ENCODE data around the gene ANO4. TPM values are rescaled to one million over a fixed set of nuclear protein-coding genes. Genes with fewer than 3 reads are reported as not detected.

The ANO4 gene
- total RNA-seq, 1 donor from 2014 or later: not detected

DNA sequence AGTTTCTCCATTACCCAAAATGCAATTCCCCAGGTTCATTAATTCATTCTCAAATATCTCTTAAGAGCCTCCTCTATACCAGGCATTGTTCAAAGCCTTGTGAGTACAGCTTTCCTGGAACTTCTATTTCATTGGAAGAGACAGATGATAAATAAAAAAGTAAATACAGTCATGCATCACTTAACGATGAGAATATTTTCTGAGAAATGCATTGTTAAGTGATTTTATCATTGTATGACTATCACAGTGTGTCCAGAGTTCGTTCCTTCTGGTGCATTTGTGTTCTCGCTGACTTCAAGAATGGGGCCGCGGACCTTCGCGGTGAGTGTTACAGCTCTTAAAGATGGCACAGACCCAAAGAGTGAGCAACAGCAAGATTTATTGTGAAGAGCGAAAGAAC, 66.0 kb downstream of the ANO4 start:
- Mint-ChIP-seq H3K4me1 (ENCODE audit: low read depth) (no peaks in the 10 kb centered on the region), H3K27ac (no peak overlapping the region), H3K36me3 (ENCODE audit: low read depth) (no peaks in the 10 kb centered on the region), H3K27me3 (ENCODE audit: insufficient read depth) (no peaks in the 10 kb centered on the region), H3K9me3 (no peaks in the 10 kb centered on the region), H3K4me3 (no peak overlapping the region)
- intact Hi-C loops (cut with micrococcal nuclease): no loop called here
- DNase-seq (ENCODE audit: low spot score): no peak

DNA sequence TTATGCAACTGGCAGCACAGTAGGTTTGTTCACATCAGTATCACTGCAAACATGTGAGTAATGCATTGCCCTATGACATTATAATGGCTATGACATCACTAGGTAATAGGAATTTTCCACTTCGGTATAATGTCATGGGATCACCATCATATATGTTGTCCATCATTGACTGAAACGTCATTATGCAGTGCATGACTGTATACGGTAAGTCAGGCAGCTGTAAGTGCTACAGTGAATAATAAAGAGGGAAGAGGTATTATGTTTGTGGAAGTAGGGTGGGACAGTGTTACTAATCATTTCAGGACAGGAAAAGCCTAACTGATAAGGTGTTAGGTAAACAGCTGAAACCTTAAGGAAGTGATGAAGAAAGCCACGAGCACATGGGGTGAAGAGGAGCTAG, 68.1 kb downstream of the ANO4 start:
- H3K9me3 Mint-ChIP-seq: no peaks in the 10 kb centered on the region
- no peak for DNase-seq (ENCODE audit: low spot score)
- H3K4me3 Mint-ChIP-seq: no peak overlapping the region
- H3K36me3 Mint-ChIP-seq (ENCODE audit: low read depth): no peaks in the 10 kb centered on the region
- H3K27me3 Mint-ChIP-seq (ENCODE audit: insufficient read depth): no peaks in the 10 kb centered on the region
- H3K4me1 Mint-ChIP-seq (ENCODE audit: low read depth): no peaks in the 10 kb centered on the region
- intact Hi-C loops (cut with micrococcal nuclease): no loop called here
- H3K27ac Mint-ChIP-seq: no peak overlapping the region

DNA sequence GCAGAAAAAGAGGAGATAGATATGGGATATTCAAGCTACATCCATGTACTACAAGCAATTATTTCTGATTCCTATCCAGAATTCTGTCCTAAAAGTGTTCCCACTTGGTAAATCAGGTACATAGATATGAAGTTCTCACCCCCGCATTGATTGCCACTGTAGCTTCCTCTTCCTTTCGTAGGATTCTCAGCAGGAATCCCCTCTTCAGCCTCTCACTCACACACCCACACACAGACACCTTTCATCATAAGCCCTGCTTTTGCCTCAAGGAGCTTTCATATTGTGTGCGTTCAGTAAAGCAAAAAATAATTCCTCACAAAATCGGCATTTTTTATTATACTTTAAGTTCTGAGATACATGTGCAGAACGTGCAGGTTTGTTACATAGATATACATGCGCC, 69.8 kb downstream of the ANO4 start:
- no peaks in the 10 kb centered on the region for H3K36me3 Mint-ChIP-seq (ENCODE audit: low read depth)
- no peak for DNase-seq (ENCODE audit: low spot score)
- H3K4me1 Mint-ChIP-seq (ENCODE audit: low read depth): no peaks in the 10 kb centered on the region
- H3K27me3 Mint-ChIP-seq (ENCODE audit: insufficient read depth): no peaks in the 10 kb centered on the region
- intact Hi-C loops (cut with micrococcal nuclease): no loop called here
- H3K9me3 Mint-ChIP-seq: no peaks in the 10 kb centered on the region
- H3K27ac Mint-ChIP-seq: no peak overlapping the region
- H3K4me3 Mint-ChIP-seq: no peak overlapping the region

DNA sequence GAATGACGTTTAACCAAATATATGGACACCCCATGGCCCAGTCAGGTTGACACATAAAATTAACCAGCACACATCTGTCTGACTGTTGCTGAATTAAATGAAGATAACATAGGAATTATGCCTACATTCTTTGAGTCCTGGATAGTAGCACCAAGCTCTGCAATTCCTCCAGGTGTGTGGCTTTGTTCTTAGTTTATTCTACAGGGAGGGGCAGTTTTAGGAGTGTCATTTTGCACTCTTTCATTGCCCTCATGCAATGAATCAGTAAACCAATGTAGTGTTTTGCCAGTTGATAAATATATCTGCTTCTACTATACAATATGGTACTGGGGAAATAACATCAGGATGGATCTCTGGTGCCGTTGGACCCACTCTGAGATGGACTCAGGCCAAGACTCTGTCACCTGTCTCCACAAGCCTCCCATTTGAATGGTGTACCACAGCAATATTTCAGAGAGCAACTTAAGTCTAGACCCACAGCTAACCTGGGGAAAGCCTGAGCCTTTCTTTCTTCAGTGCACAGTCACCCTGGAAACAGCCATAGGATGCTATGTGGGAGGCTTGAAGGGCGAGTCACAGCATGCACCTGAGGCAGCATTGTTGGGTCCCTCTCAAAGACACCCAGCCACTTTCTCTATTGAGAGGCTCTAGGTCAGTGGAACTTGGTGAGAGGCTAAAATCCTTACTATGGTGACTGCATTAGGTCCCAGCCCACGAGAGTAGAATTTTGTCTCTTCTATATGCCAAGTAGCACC, 73.2 kb downstream of the ANO4 start:
- Mint-ChIP-seq H3K27me3 (ENCODE audit: insufficient read depth) (no peaks in the 10 kb centered on the region), H3K36me3 (ENCODE audit: low read depth) (no peaks in the 10 kb centered on the region), H3K27ac (no peak overlapping the region), H3K4me3 (no peak overlapping the region), H3K9me3 (no peaks in the 10 kb centered on the region), H3K4me1 (ENCODE audit: low read depth) (no peaks in the 10 kb centered on the region)
- DNase-seq (ENCODE audit: low spot score): no peak
- intact Hi-C loops (cut with micrococcal nuclease): no loop called here

DNA sequence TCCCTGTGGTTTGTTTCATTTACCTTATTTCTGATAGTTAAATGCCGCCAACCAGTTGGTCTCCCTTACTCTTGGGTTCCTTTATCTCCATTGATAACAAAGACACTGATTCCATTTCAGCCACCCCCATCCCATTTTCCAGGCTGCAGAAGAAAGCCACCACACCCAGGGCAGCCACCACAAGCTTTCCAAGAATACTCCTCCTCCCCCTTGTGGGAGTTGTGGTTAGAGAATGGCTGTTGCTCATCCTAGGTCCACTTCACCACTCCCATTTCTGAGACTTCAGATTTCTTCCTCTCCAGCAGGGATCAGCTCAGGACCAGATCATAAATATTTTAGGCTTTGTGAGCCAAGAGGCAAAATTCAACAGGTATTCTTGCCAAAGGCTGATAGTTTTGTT, 73.9 kb downstream of the ANO4 start:
- H3K4me3 Mint-ChIP-seq: no peak overlapping the region
- intact Hi-C loops (cut with micrococcal nuclease): no loop called here

GRCh38 chr12:100871195-100871734, 76.7 kb downstream of the ANO4 start:
- peaks cover 3% of the 10 kb centered on the region for H3K9me3 Mint-ChIP-seq
- no peak overlapping the region for H3K27ac Mint-ChIP-seq
- intact Hi-C loops (cut with micrococcal nuclease): no loop called here
- H3K27me3 Mint-ChIP-seq (ENCODE audit: insufficient read depth): no peaks in the 10 kb centered on the region
- no peak overlapping the region for H3K4me3 Mint-ChIP-seq
- no peak for DNase-seq (ENCODE audit: low spot score)
- no peaks in the 10 kb centered on the region for H3K4me1 Mint-ChIP-seq (ENCODE audit: low read depth)
- no peaks in the 10 kb centered on the region for H3K36me3 Mint-ChIP-seq (ENCODE audit: low read depth)

More for the DNA sequence above, 73.9 kb downstream of the ANO4 start:
- Mint-ChIP-seq H3K36me3 (ENCODE audit: low read depth) (no peaks in the 10 kb centered on the region), H3K27ac (no peak overlapping the region), H3K4me1 (ENCODE audit: low read depth) (no peaks in the 10 kb centered on the region), H3K9me3 (no peaks in the 10 kb centered on the region), H3K27me3 (ENCODE audit: insufficient read depth) (no peaks in the 10 kb centered on the region)
- no peak for DNase-seq (ENCODE audit: low spot score)

DNA sequence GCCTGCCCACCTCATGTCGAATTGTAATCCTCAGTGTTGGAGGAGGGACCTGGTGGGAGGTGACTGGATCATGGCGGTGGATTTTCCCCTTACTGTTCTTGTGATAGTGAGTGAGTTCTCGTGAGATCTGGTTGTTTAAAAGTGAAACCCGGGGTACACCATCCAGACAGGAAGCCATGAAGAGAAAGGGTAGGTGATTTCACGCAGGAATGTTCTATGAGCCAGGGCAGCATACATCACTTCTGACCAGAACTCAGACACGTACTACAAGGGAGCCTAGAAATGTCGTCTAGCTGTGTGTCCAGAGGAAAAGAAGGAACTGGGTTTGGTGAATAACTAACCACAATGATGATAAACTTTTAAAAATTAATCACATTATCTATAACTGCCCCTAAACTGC, 80.6 kb downstream of the ANO4 start:
- Mint-ChIP-seq H3K4me3 (no peak overlapping the region), H3K36me3 (ENCODE audit: low read depth) (no peaks in the 10 kb centered on the region), H3K4me1 (ENCODE audit: low read depth) (no peaks in the 10 kb centered on the region), H3K9me3 (peaks cover 3% of the 10 kb centered on the region), H3K27me3 (ENCODE audit: insufficient read depth) (peaks cover 3% of the 10 kb centered on the region), H3K27ac (no peak overlapping the region)
- DNase-seq (ENCODE audit: low spot score): no peak
- intact Hi-C loops (cut with micrococcal nuclease): no loop called here

DNA sequence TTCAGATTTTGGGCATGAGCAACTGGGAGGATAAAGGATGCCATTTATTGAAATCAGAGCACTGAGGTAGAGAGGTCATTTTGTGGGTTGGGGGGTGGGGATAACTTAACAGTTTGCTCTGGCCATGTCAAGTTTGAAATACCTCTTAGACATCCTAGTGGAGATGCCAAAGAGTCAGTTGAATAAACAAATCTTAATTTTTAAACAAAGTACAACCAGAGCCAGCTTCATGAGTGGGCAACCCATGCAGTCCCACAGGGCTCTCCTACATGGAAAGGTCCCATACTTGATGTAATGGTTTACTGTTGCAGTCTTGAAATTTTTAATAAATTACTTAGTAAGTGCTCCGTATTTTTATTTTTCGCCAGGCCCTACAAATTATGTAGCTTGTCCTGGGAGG, 81.2 kb downstream of the ANO4 start:
- Mint-ChIP-seq H3K9me3 (peaks cover 3% of the 10 kb centered on the region), H3K27ac (no peak overlapping the region), H3K27me3 (ENCODE audit: insufficient read depth) (peaks cover 3% of the 10 kb centered on the region), H3K36me3 (ENCODE audit: low read depth) (no peaks in the 10 kb centered on the region), H3K4me1 (ENCODE audit: low read depth) (no peaks in the 10 kb centered on the region), H3K4me3 (no peak overlapping the region)
- intact Hi-C loops (cut with micrococcal nuclease): no loop called here
- no peak for DNase-seq (ENCODE audit: low spot score)

- H3K4me1 Mint-ChIP-seq (ENCODE audit: low read depth): no peaks in the 10 kb centered on the region
- no peak overlapping the region for H3K27ac Mint-ChIP-seq
- H3K36me3 Mint-ChIP-seq (ENCODE audit: low read depth): no peaks in the 10 kb centered on the region
- peaks cover 3% of the 10 kb centered on the region for H3K9me3 Mint-ChIP-seq
- H3K4me3 Mint-ChIP-seq: no peak overlapping the region
- peaks cover 3% of the 10 kb centered on the region for H3K27me3 Mint-ChIP-seq (ENCODE audit: insufficient read depth)
- DNase-seq (ENCODE audit: low spot score): no peak
- intact Hi-C loops (cut with micrococcal nuclease): no loop called here
Observed at GRCh38 chr12:100877776-100878175, 83.2 kb downstream of the ANO4 start.

DNA sequence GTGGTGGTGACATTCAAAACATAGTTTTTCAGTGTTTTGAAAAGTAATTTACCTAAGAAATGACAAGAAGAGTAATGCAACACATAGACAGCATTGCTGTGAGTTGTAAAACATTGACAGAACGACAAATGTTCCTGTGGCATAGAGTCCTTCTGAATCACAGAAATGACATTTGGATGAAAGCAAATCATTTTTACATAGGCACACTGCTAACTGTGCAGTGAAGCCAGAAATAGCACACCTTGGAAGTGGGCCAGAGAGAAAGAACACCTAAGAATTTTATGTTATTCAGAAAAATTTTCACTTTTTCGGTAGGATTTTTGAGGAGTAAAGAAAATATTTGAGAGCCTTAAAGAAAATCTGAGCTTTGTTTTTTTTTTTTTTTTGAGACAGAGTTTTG, 100.6 kb downstream of the ANO4 start:
- no peaks in the 10 kb centered on the region for H3K9me3 Mint-ChIP-seq
- no peak for DNase-seq (ENCODE audit: low spot score)
- intact Hi-C loops (cut with micrococcal nuclease): no loop called here
- H3K27me3 Mint-ChIP-seq (ENCODE audit: insufficient read depth): no peaks in the 10 kb centered on the region
- H3K27ac Mint-ChIP-seq: no peak overlapping the region
- no peaks in the 10 kb centered on the region for H3K4me1 Mint-ChIP-seq (ENCODE audit: low read depth)
- H3K36me3 Mint-ChIP-seq (ENCODE audit: low read depth): no peaks in the 10 kb centered on the region
- H3K4me3 Mint-ChIP-seq: no peak overlapping the region

- no peaks in the 10 kb centered on the region for H3K4me1 Mint-ChIP-seq (ENCODE audit: low read depth)
Observed at GRCh38 chr12:100896192-100896591, 101.6 kb downstream of the ANO4 start.

DNA sequence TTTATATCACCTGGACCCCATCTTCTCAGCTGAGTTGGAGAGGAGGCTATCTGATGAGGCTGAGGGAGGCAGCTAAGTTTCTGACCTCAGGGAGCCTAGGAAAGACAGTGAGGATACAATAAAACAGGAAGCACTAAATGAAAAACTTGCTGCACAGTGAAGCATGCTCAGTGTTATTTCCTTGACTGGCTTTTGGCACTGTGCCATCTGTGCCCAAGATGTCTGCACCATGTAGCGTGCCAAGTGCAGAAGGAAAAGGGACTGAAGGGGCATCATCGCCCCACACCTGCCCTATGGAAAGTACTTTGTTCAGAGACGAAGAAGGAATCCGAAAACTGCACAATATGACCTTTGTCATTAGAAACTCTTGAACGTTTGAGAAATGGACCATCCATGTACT, 102.7 kb downstream of the ANO4 start:
- intact Hi-C loops (cut with micrococcal nuclease): no loop called here
- Mint-ChIP-seq H3K4me3 (no peak overlapping the region), H3K4me1 (ENCODE audit: low read depth) (no peaks in the 10 kb centered on the region), H3K36me3 (ENCODE audit: low read depth) (no peaks in the 10 kb centered on the region), H3K9me3 (no peaks in the 10 kb centered on the region), H3K27me3 (ENCODE audit: insufficient read depth) (no peaks in the 10 kb centered on the region), H3K27ac (no peak overlapping the region)
- no peak for DNase-seq (ENCODE audit: low spot score)

More at GRCh38 chr12:100896192-100896591, 101.6 kb downstream of the ANO4 start:
- Mint-ChIP-seq H3K27ac (no peak overlapping the region), H3K9me3 (no peaks in the 10 kb centered on the region), H3K27me3 (ENCODE audit: insufficient read depth) (no peaks in the 10 kb centered on the region), H3K4me3 (no peak overlapping the region), H3K36me3 (ENCODE audit: low read depth) (no peaks in the 10 kb centered on the region)
- DNase-seq (ENCODE audit: low spot score): no peak
- intact Hi-C loops (cut with micrococcal nuclease): no loop called here

DNA sequence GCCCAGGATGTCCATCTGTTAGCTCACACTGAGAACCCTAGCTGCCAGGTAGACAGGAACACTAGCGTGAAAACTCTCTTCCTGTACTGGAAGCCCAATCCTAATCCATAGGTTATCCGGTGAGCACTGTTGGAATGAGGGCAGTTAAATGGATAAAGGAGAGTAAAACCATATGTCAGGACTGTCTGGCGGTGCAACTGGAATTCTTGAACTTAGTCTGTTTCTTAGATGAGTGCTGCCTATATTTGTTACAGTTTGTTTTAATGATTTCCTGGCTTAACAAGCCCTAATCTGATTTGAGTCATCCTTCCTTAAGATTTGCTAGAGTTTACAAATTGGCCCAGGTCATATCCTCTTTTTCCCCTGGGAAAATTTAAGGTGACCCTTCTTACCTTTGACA, 104.7 kb downstream of the ANO4 start:
- intact Hi-C loops (cut with micrococcal nuclease): no loop called here
- H3K4me1 Mint-ChIP-seq (ENCODE audit: low read depth): no peaks in the 10 kb centered on the region
- no peak overlapping the region for H3K27ac Mint-ChIP-seq
- no peaks in the 10 kb centered on the region for H3K27me3 Mint-ChIP-seq (ENCODE audit: insufficient read depth)
- H3K9me3 Mint-ChIP-seq: no peaks in the 10 kb centered on the region
- no peak overlapping the region for H3K4me3 Mint-ChIP-seq
- DNase-seq (ENCODE audit: low spot score): no peak
- H3K36me3 Mint-ChIP-seq (ENCODE audit: low read depth): no peaks in the 10 kb centered on the region

- Mint-ChIP-seq H3K4me3 (no peak overlapping the region), H3K27ac (no peak overlapping the region), H3K4me1 (ENCODE audit: low read depth) (no peaks in the 10 kb centered on the region), H3K9me3 (no peaks in the 10 kb centered on the region), H3K27me3 (ENCODE audit: insufficient read depth) (no peaks in the 10 kb centered on the region), H3K36me3 (ENCODE audit: low read depth) (no peaks in the 10 kb centered on the region)
- intact Hi-C loops (cut with micrococcal nuclease): no loop called here
- DNase-seq (ENCODE audit: low spot score): no peak
Observed at GRCh38 chr12:100900808-100901207, 106.2 kb downstream of the ANO4 start.

Data from activated T-helper 1 cell treated with anti-CD3 and anti-CD28 coated beads, Interleukin-12 subunit alpha, Interleukin-12 subunit beta, Interleukin-2, Interleukin-4 antibody, amounts not matched to agents 30 ng/mL and 10 ng/mL and 1 ng/mL, durations not matched to agents 14 hours and 24 hours and 36 hours (primary cell).